GM19372 (cell line): ENCODE results near the gene DPP9.

Experiments used
- ATAC-seq: cut with Tn5 transposase; IDR thresholded peaks from one replicate; pipeline ENCODE4 v1.9.1; 2021; ENCODE audit warnings: mild to moderate bottlenecking, low read depth, moderate library complexity; ENCODE audit not compliant: unreplicated experiment

The DPP9 gene

DNA sequence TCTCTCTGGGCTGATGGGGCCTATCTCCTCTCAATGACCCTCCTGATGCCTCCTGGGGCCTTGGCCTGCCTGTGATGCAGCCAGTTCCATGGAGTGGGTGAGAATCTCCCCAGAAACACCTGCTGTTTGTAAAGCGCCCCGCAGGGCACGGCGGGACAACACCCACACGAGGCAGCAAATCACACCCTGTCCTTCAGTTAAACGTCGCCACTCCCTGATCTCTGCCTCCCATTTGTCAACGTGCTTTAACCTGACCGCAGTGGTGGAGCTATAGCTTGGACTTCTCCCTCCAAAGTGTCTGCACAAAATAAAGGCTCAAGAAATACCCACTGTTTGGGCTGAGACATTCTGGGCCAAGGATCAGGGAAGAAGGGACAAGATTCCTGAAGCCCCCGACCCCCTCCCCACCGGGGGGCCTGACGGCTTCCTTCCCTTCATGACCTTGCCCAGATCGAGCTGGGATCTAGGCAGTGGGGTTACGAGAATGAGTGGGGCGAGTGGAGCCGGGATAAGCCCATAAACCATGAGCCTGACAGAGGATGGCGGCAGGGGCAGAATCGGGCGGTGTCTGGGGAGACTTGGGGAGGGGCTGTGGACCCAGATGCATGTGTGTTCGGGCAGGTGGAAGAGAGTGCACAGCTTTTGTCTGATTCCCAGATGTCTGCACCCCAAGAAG is 61.5 kb downstream of the DPP9 start:
- ATAC-seq, result no peak

DNA sequence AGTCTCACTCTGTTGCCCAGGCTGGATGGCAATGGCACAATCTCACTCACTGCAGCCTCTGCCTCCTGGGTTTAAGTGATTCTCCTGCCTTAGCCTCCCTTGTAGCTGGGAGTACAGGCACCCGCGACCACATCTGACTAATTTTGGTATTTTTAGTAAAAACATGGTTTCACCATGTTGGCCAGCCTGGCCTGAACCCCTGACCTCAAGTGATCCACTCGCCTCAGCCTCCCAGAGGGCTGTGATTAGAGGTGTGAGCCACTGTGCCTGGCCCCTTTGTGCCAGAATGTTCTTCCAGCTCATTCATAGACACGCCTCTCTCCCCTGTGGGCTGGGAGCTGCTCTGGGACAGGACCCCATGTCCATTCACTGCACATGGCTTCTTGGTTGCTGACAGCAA is 62.6 kb downstream of the DPP9 start:
- no peak for ATAC-seq

DNA sequence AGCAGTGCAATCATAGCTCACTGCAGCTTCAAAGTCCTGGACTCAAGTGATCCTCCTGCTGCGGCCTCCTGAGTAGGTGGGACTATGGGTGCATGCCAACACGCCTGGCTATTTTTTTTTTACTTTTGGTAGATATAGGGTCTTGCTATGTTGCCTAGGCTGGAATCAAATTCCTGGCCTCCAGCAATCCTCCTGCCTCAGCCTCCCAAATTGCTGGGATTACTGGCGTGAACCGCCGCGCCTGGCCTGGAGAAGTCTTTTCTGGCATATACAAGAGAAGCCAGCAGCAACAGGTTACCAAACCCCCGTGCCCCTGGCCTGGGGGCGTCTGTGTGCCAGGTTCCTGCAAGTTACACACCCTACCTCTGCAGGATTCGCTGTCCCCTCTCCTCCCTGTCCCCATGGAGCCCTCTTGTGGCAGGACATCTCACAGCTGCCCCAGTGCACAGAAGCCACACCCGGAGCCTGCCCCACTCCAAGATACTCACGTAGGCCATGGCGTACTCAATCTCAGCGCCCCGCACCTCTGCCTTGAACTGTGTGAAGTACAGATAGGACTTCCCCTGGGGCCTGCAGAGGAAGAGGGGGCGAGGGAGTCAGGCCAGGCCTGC is 63.4 kb downstream of the DPP9 start:
- no peak for ATAC-seq

DNA sequence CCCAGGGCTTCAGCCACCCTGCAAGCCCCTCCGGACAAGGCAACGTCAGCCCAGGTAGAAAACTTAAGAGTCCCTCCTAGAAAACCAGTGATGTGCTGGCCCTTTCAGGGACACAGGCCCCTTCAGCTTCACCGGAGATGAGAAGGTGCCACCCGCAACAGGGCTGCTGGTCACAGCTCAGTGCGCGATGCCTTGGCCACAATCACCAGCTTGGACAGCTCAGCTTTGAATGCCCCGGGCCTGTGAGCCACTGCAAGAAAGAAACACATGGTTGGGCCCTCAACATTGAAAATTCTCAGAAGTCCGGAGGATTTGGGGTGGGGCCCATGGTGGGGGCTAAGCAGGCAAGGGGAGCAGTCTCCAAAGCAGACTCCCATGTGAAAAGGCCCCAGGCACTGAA is 65.8 kb downstream of the DPP9 start:
- no peak for ATAC-seq

DNA sequence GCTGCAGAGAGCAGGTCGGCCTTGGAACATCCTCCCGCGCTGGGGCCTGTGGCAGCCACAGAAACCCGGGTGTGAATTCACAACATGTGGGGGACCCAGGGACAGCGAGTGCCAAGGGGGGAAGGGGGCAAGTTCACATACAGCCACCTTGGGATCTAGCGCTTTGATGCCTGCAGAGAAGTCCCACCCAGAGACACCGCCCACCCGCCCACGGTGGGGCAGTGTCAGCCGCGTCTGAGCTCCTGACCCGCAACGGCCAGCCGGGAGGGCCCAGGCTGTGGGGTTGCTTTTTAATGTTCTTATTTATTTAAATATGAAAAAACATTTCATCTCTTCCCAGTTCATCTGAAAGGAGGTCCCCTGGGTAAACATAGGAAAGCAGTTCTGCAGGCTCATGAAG is 66.4 kb downstream of the DPP9 start:
- no peak for ATAC-seq

DNA sequence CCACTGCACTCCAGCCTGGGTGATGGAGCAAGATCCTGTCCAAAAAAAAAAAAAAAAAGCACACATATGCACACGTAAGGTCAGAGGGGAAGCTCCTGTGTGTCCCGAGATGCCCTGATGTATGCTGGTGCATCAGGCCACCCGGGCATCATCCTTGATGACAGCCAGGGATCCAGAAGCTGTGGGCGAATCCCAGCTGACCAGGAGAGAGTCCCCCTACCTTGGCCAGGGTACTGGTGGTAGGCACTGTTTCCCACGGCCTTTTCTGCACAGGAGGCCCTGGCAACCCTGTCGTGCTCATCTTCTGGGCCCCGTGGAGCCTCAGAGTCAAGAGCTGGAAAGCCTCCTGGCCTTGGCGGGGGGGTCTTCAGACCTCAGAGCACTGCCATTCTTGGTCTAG is 67.5 kb downstream of the DPP9 start:
- no peak for ATAC-seq

DNA sequence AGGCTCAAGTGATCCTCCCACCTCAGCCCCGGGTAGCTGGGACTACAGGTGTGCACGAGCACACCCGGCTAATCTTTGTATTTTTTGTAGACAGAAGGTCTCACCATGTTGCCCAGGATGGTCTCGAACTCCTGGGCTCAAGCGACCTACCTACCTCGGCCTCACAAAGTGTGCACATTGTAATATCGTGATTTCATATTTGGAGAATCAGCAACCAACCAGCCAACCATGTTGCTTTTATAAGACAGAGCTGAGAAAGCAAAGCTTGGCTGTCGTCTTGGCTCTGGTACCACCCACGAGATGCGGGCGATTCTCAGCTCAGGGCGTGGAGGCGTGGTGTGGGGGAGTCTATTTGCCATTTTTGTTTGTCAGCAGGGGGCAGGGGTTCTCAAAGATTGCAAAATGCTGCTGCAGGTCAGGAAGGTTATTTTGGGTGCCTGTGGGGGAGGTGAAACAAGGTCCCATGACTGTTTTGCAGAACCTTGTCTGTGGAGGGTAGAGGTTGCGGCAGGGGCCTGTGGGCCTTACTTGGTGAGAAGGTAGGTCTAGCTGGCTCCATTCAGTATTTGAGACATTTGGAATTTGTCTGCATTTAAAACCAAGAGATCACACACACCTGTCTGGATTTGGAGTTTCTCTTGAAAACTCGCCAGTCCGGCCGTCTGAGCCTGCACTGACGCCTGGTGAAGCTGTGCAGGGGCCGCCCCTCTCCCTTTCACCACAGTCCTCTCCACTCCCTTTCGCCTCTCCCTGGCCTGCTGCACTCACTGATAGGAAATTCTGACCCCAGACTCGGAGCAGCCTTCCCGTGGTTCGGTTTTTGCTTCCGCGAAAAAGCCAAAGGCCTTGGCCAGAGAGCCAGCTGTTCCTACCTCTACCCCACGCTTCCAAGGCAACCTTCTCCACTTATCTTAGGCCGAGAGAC is 68.9 kb downstream of the DPP9 start:
- ATAC-seq, result no peak

DNA sequence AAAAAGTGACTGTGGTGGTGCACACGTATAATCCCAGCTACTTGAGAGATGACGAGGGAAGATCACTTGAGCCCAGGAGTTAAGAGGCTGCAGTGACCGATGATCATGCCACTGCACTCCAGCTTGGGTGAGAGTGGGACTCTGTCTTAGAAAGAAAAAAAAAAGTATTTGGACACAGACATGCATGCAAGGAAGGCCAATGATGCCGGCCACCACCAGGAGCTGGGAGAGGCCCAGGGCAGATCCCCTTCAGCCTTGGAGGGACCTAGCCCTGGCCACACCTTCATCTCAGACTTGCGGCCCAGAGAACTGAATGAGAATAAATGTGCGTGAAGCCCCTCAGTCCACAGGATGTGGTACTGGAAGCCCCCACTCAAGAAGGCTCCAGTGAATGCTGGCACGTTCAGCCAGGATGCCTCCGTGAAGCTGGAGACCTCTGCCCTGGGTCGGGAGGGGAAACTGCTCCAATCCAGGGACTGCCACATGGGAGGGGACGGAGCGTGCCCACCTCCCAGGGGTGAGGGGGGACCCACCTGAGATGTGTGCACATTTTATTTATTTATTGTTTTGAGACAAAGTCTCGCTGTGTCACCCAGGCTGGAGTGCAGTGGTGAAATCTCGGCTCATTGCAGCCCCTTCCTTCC is 69.7 kb downstream of the DPP9 start:
- no peak for ATAC-seq

DNA sequence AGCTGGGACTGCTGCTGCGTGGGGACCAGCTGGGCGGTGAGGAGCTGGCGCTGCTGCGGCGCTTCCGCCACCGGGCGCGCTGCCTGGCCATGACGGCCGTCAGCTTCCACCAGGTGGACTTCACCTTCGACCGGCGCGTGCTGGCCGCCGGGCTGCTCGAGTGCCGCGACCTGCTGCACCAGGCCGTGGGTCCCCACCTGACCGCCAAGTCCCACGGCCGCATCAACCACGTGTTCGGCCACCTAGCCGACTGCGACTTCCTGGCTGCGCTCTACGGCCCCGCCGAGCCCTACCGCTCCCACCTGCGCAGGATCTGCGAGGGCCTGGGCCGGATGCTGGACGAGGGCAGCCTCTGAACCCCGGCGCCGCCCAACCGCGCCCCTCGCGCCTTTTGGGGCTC is 71.6 kb downstream of the DPP9 start:
- ATAC-seq, result no peak

DNA sequence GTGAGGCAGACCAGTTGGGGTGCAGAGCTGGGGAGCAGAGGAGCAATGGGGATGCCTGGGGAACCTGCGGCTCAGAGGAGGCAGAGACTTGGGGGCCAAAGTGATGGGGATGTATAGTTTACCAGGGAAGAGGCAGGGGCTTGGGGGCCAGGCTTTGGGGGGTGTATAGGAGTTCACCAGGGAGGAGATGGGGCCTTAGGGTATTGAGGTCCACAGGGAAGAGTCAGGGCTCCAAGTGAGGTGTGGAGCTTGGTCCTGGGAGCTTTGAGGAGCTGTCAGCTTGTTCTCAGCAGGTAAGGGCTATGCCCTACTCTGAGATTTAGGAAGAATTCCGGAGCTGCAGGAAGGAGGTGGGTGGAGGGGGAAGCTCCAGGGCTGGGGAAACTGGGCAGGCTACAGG is 73.5 kb downstream of the DPP9 start:
- ATAC-seq, result no peak

DNA sequence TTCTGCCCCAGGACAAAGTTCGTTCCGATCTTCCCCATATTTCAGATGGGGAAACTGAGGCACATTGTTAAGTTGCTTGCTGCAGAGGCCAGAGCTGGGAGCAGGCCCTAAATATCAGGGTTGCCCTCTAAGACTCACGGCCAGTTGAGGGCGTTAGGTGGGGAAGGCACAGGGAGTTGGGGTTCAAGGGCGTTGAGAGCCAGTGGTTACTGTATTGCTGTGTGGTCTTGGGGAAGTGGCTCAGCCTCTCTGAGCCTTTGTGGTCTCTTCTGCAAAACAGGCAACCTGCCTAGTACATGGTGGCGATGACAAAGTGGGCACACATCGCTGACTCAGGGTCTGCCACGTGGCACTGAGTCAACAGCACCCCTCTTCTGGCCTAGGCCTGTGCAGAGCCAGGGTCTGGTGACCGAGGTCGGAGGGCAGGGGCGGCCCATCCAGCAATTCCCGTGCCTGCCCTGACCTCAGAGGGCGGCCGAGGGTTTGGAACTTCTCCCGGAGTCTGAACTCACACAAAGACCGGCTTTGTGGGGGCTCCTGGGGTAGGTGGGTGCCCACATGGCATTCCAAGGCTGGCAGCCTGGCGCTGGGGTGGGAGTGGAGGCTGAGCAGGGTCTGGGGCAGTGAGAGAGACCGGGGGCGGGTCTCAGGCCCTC is 74.1 kb downstream of the DPP9 start:
- ATAC-seq, result no peak

DNA sequence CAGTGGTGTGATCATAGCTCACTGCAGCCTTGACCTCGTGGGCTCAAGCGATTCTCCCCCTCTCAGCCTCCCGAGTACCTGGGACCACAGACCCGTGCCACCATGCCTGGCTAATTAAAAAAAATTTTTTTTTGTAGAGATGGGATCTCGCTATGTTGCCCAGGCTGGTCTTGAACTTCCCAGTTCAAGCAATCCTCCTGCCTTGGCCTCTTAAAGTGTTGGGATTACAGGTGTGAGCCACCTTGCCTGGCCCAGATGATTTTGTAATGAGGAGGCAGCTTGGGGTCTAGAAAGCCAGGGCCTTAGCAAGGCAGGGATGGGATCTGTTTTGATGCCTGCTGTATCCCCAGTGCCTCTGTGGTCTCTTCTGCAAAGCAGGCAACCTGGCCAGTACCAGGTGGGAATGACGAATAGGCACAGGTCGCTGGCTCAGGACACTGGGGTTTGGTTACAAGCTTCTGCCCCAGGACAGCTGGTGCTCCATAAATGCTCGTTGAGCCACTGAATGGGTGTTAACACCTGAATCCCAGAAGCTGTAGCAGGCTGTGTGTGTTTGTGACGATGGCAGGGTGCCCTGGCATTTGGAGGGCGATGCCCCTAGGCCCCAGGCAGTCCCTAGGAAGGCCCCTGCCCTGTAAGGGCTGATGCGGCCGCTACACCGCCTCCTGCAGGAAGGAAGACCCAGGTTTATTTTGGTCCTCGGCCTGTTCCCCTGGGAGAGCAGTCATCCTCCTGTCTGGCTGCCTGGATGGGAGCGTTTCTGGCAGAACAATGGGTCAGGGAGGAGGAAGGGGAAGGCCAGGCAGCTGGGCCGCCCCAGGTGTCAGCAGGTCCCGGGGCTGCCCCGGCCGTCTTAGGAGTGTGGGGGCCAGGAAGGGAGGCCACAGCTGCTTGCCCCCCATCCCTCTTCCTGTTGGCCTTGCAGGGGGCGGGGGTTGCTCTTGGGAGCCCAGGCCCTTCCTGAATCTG is 75.7 kb downstream of the DPP9 start:
- no peak for ATAC-seq

DNA sequence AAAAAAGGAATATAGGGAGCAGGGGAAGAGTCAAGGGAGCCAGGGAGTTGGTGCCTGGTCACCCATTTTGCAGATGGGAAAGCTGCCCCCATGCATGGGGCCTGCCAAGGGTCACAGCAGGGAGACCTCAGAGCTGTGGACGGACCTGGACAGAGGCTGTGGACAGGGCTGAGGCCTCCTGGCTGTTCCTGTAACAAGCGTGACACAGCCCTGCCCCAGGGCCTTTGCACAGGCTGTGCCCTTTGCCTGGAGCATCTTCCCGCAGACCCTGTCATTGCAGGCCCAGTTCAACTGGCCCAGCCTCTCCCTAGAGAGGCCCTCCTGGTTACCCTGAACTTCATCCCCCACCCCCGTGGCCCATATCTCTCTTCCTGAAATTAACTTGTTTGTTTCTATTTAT is 77.9 kb downstream of the DPP9 start:
- no peak for ATAC-seq

DNA sequence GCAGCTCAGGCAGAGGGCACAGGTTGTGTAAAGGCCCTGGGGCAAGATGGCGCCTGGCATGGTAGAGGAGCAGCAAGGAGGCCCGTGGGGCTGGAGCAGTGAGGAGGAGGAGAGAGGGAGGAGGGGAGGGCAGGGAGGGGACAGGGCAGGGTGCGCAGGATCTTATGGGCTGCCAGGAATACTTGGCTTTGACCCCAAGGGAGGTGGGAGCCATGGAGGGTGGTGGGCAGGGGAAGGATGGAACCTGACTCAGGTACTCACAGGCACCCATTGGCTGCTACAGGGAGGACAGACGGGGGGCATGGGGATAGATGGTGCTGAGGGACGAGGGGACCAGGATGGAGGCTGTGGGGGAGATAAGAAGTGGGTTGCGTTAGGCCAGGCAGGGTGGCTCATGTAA is 81.0 kb downstream of the DPP9 start:
- ATAC-seq, result no peak

DNA sequence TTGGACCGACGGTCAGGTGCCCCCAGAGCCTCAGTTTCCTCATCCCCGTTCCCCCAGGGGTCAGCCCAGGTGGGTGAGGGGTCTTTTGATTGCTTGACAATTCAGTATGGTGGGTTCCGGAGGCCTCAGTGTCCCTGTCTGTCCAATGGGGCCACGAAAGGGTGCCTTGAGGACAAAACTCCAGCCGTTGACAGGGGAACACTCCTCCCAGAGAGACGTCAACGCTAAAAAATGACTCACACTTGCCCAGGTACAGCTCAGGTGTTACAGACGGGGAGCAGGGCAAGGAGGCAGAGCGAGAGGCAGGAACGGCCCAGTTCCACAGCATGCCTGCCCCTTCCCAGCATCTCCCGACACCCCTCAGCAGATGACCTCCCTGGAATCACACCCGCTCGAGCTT is 82.5 kb downstream of the DPP9 start:
- ATAC-seq, result no peak

DNA sequence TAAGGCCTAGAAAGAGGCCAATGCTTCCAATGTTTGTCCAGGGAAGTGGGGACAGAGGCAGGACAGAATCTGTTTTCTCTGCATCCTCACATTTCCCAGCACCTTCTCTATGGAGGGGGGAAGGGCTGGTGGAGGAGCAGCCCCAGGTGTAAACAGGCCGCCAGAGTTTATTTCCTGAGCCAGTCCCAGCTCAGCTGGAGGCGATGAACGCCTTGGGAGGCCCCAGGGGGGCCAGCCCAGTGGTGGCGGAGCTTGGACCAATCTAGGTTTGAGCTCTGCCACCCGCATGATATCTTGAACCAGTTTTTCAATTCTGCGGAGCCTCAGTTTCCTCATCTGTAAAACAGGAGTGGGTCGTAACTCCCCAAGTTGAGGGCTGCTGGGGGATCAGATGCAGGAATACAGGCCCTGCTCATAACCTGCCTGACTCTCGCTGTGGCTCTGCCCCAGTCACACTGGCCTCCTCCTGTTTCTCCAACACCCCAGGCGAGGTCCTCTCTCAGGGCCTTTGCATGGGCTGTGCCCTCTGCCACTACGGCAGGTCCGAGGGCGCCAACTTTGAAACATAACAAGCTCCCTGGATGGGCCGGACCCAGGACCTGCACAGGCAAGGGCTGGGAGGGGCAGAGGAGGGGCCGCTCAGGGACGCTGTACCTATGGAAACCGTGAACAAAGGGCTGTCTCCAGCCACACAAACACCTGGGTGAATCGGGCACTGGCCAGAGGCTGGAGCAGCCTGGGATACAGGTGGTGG is 83.2 kb downstream of the DPP9 start:
- ATAC-seq, result no peak

DNA sequence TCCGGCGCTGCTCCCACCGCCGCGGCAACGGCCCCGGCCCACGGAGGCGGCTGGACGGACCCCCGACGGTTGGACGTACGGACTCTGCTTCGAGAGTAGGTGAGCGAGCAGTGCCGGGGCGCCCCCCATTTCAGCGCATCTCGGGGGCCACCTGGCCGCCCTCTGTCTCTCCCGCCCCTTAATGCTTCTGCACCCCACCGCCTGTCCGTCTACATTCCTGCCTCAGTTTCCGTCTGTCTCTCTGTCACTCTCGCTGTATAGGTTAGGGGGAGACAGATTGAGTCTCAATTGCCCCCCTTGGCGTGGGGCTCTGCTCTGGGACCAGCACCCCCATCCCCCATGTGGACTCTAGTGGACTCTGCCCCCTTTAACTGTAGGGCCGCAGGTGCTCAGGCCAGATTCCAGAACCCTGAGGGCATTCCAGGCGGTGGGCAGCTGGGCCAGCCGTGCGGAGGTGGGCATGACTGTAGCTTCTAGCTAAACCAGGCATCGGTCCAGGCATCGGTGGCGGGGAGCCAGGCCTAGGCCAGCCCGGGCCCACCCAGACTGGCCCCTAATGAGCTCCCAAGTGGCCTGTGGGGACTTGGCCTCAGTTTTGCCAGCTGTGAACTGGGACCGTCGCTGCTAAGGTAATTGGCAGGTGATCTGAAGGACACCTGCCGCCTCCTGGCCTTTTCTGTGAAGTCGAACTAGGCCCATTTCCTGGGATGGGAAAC is 84.0 kb downstream of the DPP9 start:
- peak; percentile 7 for ATAC-seq
